Transverse colon (tissue), 4 donors: ENCODE measurements around the gene UNC80. TPM values are rescaled to one million over a fixed set of nuclear protein-coding genes. Genes with fewer than 3 reads are reported as not detected.

Experiments
- DNase-seq: peaks from one replicate; pipeline ENCODE4 v3.0.0-alpha.2; 2019
- H3K27ac ChIP-seq, 4 donors: fragments of 200-600 bp; sonication (generic); 2 replicates each; pipeline ENCODE4 v1.5.1; 2016 to 2018; ENCODE audit warnings: inconsistent platforms in 4 of 4
- H3K27me3 ChIP-seq: fragments of 200-600 bp; sonication (generic); 2 replicates; pipeline ENCODE4 v1.5.1; 2017; ENCODE audit warnings: inconsistent platforms
- H3K36me3 ChIP-seq, 4 donors: fragments of 200-600 bp; sonication (generic); 2 replicates each; pipeline ENCODE4 v1.5.1; 2017 to 2019; ENCODE audit warnings: inconsistent platforms in 4 of 4
- H3K4me1 ChIP-seq, 4 donors: fragments of 200-600 bp; sonication (generic); 2 replicates each; pipeline ENCODE4 v1.5.1; 2017 to 2020; ENCODE audit warnings: inconsistent platforms in 4 of 4
- H3K4me3 ChIP-seq, 4 donors: fragments of 200-600 bp; sonication (generic); 1 replicate in 1 of 4; 2 replicates in 3 of 4; pipeline versions ENCODE4 v1.5.1 to v1.6.1; 2017 to 2019; ENCODE audit warnings: inconsistent platforms in 4 of 4
- H3K9me3 ChIP-seq, 2 donors: fragments of 200-600 bp; sonication (generic); 2 replicates each; pipeline ENCODE4 v1.5.1; 2017 to 2019; ENCODE audit warnings: inconsistent platforms in 2 of 2
- CTCF ChIP-seq, 5 experiments: fragments of 200-600 bp in 3 of 5; fragments of 450-650 bp in 2 of 5; sonication (generic) in 3 of 5; IDR thresholded peaks; 1 replicate in 2 of 5; 2 replicates in 3 of 5; pipeline ENCODE4 v1.5.1; 2016 to 2017; ENCODE audit warnings: antibody characterized with exemption in 5 of 5, inconsistent platforms in 3 of 5, mild to moderate bottlenecking in 2 of 5, moderate library complexity in 1 of 5
- EP300 ChIP-seq: sonication (generic); formaldehyde crosslinking; IDR thresholded peaks from one replicate; pipeline ENCODE4 v1.6.1; 2017; ENCODE audit warnings: antibody characterized with exemption, low read depth
- POLR2A ChIP-seq: fragments of 450-650 bp; IDR thresholded peaks from one replicate; pipeline ENCODE4 v1.6.1; 2016; ENCODE audit warnings: antibody characterized with exemption, mild to moderate bottlenecking, moderate library complexity
- POLR2AphosphoS5 ChIP-seq, 3 donors: sonication (generic); formaldehyde crosslinking; IDR thresholded peaks; one replicate each; pipeline ENCODE4 v1.6.1; 2016; ENCODE audit warnings: antibody characterized with exemption in 3 of 3
- WGBS, 2 donors: methylation state at CpG; one replicate each; pipeline ENCODE4 v1.1.5; 2018; ENCODE audit warnings: low coverage in 1 of 2; 5-methylcytosine and 5-hydroxymethylcytosine counted together
- in situ Hi-C, 4 donors: fragments of 200-750 bp; cut with MboI; loops; one replicate each; pipeline versions ENCODE4 v1.15.0 to v1.15.1; 2017; ENCODE audit warnings: low sequenced_read_pairs in 3 of 4, low pct_ligation_motif_present in 1 of 4, low pct_unique_long_range_greater_than_20kb in 1 of 4
- intact Hi-C: fragments of 100-400 bp; cut with DNase I; formaldehyde crosslinking; loops from one replicate; pipeline ENCODE4 v1.15.1; 2023; ENCODE audit warnings: low total_unique reads
- total RNA-seq, 4 donors: library from RNA; depleted of rRNA; stranded (reverse); fragments of >200 nt; gene quantifications; one replicate each; pipeline ENCODE4 v1.1.0, GENCODE V29; 2016

UNC80 gene
- total RNA-seq, 4 donors from 2014 or later, result 0.14 to 0.75 (median 0.16) TPM; not detected in 1

DNA sequence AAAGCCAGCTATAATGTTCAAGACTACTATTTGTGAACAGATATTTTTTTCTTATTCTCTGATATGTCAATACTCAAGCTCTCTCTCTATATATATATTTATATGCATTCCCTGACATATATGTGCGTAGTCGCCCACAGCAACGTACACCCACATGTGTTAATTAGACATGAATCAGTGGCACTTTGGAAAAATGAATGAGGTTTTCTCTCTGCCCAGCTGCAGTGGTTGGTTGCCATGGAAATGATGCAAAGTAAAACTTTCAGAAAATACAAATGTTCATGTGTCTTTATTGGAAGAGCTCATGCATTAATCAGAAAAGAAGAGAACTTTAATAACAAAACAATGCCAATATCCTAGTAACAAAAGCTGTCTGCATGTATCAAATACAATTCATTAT, 34.7 kb downstream of the UNC80 start:
- intact Hi-C loops, result no loop called here
- no peaks in the 10 kb centered on the region for H3K9me3 ChIP-seq
- in situ Hi-C loops, result no loop called here
- no peaks in the 10 kb centered on the region for H3K4me1 ChIP-seq
- 59 to 60% methylated on average over 3 of the region's 3 CpGs for WGBS, 2 donors
- TF ChIP-seq POLR2A (no peak), CTCF (IDR thresholded peaks at IDR 0.05) (no peak), POLR2AphosphoS5 (IDR thresholded peaks at IDR 0.05) (no peak), EP300 (no peak)
- no peak overlapping the region for H3K4me3 ChIP-seq
- H3K36me3 ChIP-seq, result no peaks in the 10 kb centered on the region
- H3K27ac ChIP-seq, result no peak overlapping the region
- no peaks in the 10 kb centered on the region for H3K27me3 ChIP-seq
- DNase-seq, result no peak

GRCh38 chr2:209808521-209808920, 36.9 kb downstream of the UNC80 start:
- Histone ChIP-seq H3K9me3 (no peaks in the 10 kb centered on the region), H3K27ac (no peak overlapping the region), H3K4me1 (no peaks in the 10 kb centered on the region), H3K27me3 (no peaks in the 10 kb centered on the region), H3K4me3 (no peak overlapping the region), H3K36me3 (no peaks in the 10 kb centered on the region)
- no peak for TF ChIP-seq POLR2A
- no peak for TF ChIP-seq CTCF (IDR thresholded peaks at IDR 0.05)
- TF ChIP-seq EP300, result no peak
- no peak for TF ChIP-seq POLR2AphosphoS5 (IDR thresholded peaks at IDR 0.05)
- in situ Hi-C loops, result no loop called here
- WGBS, 2 donors, result 96 to 98% methylated on average over 8 to 24 of the region's 24 CpGs
- intact Hi-C loops, result no loop called here
- no peak for DNase-seq

DNA sequence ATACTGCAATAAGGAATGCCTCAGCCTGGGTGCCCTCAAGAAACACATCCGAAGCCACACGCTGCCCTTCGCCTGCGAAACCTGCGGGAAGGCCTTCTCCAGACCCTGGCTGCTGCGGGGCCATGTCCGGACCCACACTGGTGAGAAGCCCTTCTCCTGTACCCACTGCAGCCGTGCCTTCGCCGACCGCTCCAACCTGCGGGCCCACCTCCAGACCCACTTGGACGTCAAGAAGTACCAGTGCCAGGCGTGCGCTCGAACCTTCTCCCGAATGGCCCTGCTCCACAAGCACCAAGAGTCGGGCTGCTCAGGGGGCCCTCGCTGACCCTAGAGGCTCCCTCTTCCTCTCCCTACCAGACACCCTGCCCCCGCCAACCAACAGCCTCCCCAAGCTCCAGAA, 37.6 kb downstream of the UNC80 start:
- WGBS, 2 donors, result 97% methylated on average over 20 of the region's 20 CpGs; no CpG with 5 or more reads in 1 of the 2 donors
- in situ Hi-C loops (no loop called here), intact Hi-C loops (no loop called here)

GRCh38 chr2:209817844-209818271, 46.2 kb downstream of the UNC80 start:
- no peak for TF ChIP-seq POLR2A
- no peak for TF ChIP-seq POLR2AphosphoS5 (IDR thresholded peaks at IDR 0.05)
- no peak for TF ChIP-seq EP300
- in situ Hi-C loops, result no loop called here
- Histone ChIP-seq H3K27me3 (no peaks in the 10 kb centered on the region), H3K27ac (no peak overlapping the region), H3K4me3 (no peak overlapping the region), H3K9me3 (no peaks in the 10 kb centered on the region), H3K36me3 (no peaks in the 10 kb centered on the region), H3K4me1 (no peaks in the 10 kb centered on the region)
- no peak for DNase-seq
- 57% methylated on average over 8 of the region's 8 CpGs; no CpG with 5 or more reads in 1 of the 2 donors for WGBS, 2 donors
- intact Hi-C loops, result loop anchor here (1.0 kb wide), 1 partner anchor 29 kb away; no protein-coding TSS in a partner anchor

More for the DNA sequence above, 37.6 kb downstream of the UNC80 start:
- no peaks in the 10 kb centered on the region for H3K27me3 ChIP-seq
- TF ChIP-seq POLR2AphosphoS5 (IDR thresholded peaks at IDR 0.05), result no peak
- TF ChIP-seq POLR2A, result no peak
- TF ChIP-seq CTCF (IDR thresholded peaks at IDR 0.05), result no peak
- H3K36me3 ChIP-seq, result no peaks in the 10 kb centered on the region
- DNase-seq, result no peak
- no peak overlapping the region for H3K4me3 ChIP-seq
- H3K4me1 ChIP-seq, result no peaks in the 10 kb centered on the region
- no peaks in the 10 kb centered on the region for H3K9me3 ChIP-seq
- no peak overlapping the region for H3K27ac ChIP-seq

DNA sequence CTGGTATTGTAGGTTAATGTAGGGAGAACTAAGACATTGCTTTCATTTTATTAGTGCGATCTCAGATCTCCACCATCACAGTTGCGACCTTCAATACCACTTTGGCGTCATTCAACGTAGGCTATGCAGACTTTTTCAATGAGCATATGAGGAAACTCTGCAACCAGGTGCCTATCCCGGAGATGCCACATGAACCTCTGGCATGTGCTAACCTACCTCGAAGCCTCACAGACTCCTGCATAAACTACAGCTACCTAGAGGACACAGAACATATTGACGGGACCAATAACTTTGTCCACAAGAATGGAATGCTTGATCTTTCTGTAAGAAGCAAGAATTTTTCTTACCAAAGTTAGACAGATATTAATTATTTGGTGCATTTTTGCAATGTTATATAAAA, 47.3 kb downstream of the UNC80 start:
- Histone ChIP-seq H3K27me3 (no peaks in the 10 kb centered on the region), H3K36me3 (no peaks in the 10 kb centered on the region), H3K4me3 (no peak overlapping the region), H3K27ac (no peak overlapping the region), H3K4me1 (no peaks in the 10 kb centered on the region), H3K9me3 (no peaks in the 10 kb centered on the region)
- TF ChIP-seq CTCF (IDR thresholded peaks at IDR 0.05) (no peak), EP300 (no peak), POLR2AphosphoS5 (IDR thresholded peaks at IDR 0.05) (no peak), POLR2A (no peak)
- in situ Hi-C loops (no loop called here), intact Hi-C loops (loop anchor here (1.0 kb wide), 1 partner anchor 30 kb away; no protein-coding TSS in a partner anchor)
- DNase-seq, result no peak
- WGBS, 2 donors, result 88 to 91% methylated on average over 7 of the region's 7 CpGs
